ENCODE results near the gene MAMLD1.
"Not testable (repeated sequence)": the region's sequence is repeated elsewhere in the genome, so short reads cannot be mapped to it uniquely, and the experiment has no call there.

MAMLD1 gene, protein sequence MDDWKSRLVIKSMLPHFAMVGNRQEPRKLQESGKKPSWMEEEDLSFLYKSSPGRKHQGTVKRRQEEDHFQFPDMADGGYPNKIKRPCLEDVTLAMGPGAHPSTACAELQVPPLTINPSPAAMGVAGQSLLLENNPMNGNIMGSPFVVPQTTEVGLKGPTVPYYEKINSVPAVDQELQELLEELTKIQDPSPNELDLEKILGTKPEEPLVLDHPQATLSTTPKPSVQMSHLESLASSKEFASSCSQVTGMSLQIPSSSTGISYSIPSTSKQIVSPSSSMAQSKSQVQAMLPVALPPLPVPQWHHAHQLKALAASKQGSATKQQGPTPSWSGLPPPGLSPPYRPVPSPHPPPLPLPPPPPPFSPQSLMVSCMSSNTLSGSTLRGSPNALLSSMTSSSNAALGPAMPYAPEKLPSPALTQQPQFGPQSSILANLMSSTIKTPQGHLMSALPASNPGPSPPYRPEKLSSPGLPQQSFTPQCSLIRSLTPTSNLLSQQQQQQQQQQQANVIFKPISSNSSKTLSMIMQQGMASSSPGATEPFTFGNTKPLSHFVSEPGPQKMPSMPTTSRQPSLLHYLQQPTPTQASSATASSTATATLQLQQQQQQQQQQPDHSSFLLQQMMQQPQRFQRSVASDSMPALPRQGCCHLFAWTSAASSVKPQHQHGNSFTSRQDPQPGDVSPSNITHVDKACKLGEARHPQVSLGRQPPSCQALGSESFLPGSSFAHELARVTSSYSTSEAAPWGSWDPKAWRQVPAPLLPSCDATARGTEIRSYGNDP

DNA sequence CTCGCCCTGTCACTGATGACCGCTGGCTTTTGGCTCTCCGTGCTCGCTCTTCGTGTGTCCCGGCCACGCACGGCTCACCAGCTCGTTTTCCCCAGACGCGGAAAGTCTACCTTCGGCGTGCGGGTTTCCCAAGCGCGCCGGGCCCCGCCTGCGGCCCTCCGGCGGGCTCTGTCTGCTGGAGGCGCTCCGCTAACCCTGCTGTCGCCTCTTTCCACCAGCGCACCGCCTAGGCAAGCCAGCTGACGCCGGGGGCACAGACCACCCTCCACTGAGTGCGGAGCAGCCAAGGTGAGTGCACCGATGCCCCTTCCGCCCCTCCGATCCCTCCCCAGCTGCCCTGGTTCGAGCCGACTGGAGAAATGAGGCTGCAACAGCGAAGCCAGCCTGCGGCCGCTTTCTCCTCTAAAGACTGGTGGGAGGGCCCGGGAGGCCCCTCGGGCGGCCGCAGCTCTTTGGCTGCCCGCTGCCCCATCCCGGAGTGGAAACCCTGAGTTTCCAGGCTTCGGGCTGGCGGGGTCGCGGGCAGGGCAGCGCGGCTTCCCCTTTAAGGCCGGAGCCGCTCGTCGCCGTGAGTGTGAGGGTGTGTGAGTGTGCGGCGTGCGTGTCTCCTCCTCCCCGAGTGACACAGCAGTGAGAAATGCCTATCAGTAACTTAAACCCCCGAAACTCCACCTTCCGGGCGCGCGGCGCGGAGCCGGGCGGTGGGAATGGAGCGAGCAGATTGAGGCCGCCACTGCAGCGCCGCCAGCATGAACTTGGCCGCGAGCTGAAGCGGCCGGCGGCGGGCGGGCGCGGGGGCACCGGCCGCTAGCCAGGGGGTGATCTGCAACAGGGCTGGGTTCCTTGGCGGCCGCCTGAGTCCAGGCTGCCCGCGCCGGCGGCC is at the start of gene MAMLD1:
TSS of gene MAMLD1 (plus strand) at position 719 of the 883 bp plus-strand sequence. CDS start 82,200 bp downstream, outside the sequence.
- peak; percentile 34 for DNase-seq

GRCh38 chrX:150313514-150313913 is 49.6 kb upstream of the MAMLD1 start:
- no peak for DNase-seq

DNA sequence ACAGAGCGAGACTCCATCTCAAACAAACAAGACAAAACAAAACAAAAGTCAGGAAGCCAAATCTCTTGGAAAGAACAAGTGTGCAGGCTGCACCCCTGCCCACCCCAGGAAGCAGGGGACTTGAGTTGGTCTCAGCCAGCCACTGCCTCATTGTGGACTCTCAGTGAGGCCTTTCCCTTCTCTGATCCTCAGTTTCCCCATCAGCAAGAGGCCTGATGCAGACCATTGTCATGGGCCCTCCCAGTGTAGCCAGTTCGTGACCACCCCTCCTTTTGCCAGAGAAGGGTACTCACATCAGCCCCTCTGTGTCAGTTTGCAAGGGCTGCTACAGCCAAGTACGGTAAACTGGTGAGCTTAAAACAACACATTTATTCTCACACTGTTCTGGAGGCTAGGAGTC is 48.9 kb upstream of the MAMLD1 start:
- no peak for DNase-seq

DNA sequence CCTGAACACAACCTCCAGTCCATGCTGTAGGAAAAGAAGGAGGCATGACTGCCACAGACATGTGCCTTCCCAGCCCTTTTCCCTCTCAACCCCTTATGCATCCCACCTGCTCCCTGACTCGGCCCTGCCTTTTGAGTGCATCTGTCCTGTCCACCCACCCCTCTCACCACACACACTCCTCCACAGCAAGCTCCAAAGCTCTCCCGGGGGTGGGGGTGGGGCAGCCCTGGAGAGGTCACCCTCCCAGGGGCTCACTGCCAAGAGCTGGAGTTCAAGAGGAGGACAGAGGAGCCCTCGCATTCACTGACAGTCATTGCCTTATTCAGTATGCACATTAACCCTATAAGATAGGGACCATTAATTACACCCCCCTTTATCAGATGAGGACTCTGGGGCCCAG is 46.6 kb upstream of the MAMLD1 start:
- no peak for DNase-seq

GRCh38 chrX:150323020-150323419 is 40.1 kb upstream of the MAMLD1 start:
- DNase-seq: no peak

DNA sequence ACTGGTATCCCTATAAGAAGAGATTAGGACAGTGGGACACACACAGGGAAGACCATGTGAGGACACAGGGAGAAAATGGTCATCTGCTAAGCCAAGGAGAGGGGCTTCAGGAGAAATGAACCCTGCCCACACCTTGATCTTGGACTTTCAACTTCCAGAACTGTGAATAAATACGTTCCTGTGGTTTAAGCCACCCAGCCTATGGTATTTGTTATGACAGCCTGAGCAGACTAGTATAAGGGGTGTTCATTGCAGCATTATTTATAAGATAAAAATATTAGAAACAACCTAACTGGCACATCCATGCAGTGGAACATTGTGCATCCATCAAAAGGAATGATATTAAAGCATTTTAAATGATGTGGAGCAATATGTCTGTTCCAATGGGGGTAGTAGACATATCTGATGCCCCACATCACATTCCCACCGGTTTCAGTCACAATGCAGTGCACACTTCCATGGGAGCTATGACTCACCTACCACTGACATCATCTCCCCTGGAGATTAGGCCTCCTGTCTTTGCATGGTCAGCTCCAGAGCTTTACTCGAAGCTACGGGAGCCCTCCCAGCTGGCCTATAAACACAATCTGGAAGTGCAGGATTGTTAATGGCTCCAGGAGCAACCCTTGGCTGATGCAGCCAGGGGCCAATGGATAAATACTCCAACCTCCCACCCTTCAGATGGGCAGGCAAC is 38.9 kb upstream of the MAMLD1 start:
- DNase-seq: no peak

DNA sequence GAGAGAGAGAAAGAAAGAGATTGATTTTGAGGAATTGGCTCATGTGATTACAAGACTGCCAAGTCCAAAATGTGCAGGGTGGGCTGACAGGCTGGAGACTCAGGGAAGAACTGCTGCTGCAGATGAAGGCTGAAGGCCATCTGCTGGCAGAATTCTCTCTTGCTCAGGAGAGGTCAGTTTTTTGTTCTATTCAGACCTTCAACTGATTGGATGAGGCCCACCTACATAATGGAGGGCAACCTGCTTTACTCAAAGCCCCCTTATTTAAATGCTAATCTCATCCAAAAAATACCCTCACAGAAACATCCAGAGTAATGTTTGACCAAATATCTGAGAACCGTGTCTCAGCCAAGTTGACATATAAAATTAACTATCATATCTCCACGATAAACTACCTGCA is 38.2 kb upstream of the MAMLD1 start:
- no peak for DNase-seq

- no peak for DNase-seq
Measured at GRCh38 chrX:150326541-150327247, 36.4 kb upstream of the MAMLD1 start.

DNA sequence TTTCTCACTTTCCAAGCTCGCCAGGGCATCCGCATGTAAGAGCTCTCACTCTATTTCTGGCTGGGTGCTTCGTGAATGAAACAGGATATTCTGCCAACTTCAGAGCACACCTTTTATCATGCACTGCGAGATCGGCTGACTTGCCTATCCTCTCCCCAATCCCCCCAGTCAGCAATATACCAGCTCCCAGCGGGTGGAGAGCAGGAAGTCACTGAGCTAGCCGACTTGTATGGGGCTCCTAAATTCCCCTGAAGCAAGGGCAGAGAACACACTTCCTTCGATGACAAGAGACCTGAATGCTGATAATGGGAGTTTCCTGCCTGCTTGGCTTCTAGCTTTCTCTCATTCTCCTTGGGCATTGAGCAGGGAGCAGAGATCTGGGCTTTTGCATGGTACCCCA is 33.8 kb upstream of the MAMLD1 start:
- no peak for DNase-seq

GRCh38 chrX:150329868-150330267 is 33.2 kb upstream of the MAMLD1 start:
- DNase-seq: no peak

- no peak for DNase-seq
Measured at GRCh38 chrX:150332023-150332422, 31.1 kb upstream of the MAMLD1 start.

GRCh38 chrX:150334100-150334499 is 29.0 kb upstream of the MAMLD1 start:
- DNase-seq: no peak

DNA sequence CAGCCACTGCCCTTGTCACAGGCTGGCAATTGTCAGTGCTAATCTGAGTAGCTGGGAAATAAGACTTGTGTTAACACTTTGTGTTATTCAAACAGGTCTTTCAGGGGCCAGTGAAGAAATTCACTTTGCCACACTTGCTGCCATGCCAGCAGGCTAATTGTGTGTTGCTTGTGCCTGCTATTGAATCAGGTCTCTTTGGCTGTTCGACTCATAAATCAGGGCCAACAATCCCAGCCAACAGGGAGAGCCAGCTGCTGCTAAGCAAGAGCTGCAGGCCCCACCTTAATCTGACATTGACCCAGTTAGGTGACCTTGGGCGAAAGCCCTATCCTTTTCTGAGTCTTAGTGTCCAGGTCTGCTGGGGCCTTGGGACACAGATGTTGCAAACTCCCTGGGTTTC is 28.1 kb upstream of the MAMLD1 start:
- DNase-seq: no peak

DNA sequence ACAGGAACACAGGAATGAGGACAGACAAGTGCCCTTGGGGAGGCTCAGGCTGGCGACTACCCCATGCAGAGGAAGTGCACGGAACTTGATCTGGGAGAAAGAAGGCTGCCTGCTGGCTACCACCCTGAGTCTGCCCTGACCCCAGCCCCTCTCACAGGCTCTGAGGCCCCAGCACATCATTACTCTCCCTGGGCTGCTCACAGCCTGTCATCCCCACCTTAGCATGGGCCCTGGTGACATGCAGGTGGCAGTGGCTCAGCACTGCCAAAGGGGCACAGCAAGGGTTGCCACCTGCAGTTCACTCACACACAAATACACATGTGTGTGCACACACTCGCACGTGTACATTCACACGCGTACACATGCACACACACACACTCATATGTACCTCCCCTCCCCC is 26.1 kb upstream of the MAMLD1 start:
- no peak for DNase-seq

DNA sequence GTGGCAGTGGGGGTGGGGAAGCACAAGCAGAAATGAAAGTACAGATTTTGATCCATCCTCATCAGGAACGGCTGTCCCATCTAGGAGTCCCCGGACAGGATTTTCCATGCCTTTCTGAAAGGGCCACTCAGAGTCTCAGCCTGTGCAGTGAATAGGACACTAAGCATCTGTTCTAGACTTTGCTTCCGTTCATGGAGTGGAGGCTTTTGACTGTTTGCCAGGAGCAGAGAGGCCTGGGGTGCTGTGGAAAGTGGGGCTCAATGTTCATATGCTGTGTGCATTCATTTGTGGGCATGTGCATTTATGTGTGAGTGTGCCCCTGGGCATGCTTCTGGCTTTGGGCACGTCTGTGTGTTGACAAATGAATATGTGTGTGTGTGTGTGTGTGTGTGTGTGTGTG is 25.6 kb upstream of the MAMLD1 start:
- no peak for DNase-seq

DNA sequence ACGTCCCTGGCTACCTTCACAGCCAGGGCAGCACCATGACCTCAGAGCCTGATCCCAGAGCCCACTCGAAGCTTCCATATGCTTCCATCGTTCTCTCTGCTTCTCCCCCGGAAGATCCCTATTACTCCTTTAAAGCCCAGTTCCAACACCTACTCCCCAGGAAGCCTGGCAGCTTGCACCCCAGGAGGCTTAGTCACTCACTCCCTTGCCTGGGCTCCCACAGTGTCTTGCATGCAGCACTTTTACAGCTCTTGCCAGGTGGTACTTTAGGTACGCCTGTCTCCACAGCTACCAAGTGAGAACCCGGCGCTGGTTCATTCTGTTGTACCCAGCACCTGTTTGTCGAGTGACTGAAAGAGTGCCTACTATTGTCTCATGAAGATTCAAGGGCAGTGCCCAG is 24.5 kb upstream of the MAMLD1 start:
- no peak for DNase-seq

GRCh38 chrX:150339736-150340135 is 23.4 kb upstream of the MAMLD1 start:
- DNase-seq: no peak

GRCh38 chrX:150340326-150340725 is 22.8 kb upstream of the MAMLD1 start:
- DNase-seq: not testable (repeated sequence)

- DNase-seq: no peak
Measured at GRCh38 chrX:150347471-150347870, 15.6 kb upstream of the MAMLD1 start.

DNA sequence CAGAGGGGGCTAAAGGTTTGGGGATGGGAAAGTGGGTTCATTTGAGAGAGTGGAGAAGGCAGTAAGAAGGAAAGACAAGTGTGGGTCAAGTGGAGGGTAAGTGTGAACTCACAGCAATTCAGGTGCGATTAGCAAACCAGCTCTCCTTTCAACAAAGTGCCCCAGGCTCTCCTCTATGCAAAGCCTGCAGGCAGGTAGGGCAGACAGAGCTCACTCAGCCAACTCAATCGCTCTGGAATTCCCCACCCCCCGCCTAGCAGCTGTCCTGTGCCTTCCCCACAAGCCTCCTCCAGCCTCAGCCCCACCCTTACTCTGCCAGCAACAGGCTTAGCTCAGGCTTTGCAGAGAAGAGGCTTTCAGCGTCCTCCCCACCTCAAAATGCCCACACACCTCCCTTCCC is 14.8 kb upstream of the MAMLD1 start:
- no peak for DNase-seq

- no peak for DNase-seq
Measured at GRCh38 chrX:150352114-150352513, 11.0 kb upstream of the MAMLD1 start.

GRCh38 chrX:150352581-150352980 is 10.5 kb upstream of the MAMLD1 start:
- DNase-seq: no peak

Data from RPMI8226 (cell line).